Psoas muscle (tissue), 8 donors: ENCODE results near the gene CDK5RAP2. TPM values are rescaled to one million over a fixed set of nuclear protein-coding genes. Genes with fewer than 3 reads are reported as not detected.
A peak's percentile ranks its signal among the peaks of the same experiment; 100 is the strongest.

ENCODE experiments used
- ATAC-seq, 4 donors: fragments of 200-7000 bp; cut with Tn5 transposase; one replicate each; pipeline ENCODE4 v1.9.1; 2020; ENCODE audit warnings: moderate library complexity in 3 of 4, mild to moderate bottlenecking in 2 of 4
- DNase-seq, 2 donors: peaks; one replicate each; pipeline ENCODE4 v3.0.0-alpha.2; 2020
- H3K27ac ChIP-seq: fragments of 200-600 bp; one replicate; pipeline ENCODE4 v1.8.0; 2022
- H3K27me3 ChIP-seq, 3 donors: fragments of 200-600 bp in 1 of 3; one replicate each; pipeline versions ENCODE4 v1.6.1 to v1.8.0; 2013 to 2022; ENCODE audit warnings: low read length in 2 of 3, mild to moderate bottlenecking in 2 of 3, moderate library complexity in 1 of 3; ENCODE audit not compliant: insufficient read depth in 3 of 3
- H3K36me3 ChIP-seq, 2 donors: fragments of 200-600 bp in 1 of 2; one replicate each; pipeline versions ENCODE4 v1.6.1 to v1.8.0; 2013 to 2022; ENCODE audit warnings: low read depth in 1 of 2, mild to moderate bottlenecking in 1 of 2, moderate library complexity in 1 of 2; ENCODE audit not compliant: insufficient read depth in 1 of 2
- H3K4me1 ChIP-seq: fragments of 200-600 bp; one replicate; pipeline ENCODE4 v1.8.0; 2022
- H3K4me3 ChIP-seq: fragments of 200-600 bp; one replicate; pipeline ENCODE4 v1.8.0; 2022; ENCODE audit warnings: mild to moderate bottlenecking
- H3K9me3 ChIP-seq: fragments of 200-600 bp; one replicate; pipeline ENCODE4 v1.8.0; 2022
- CTCF ChIP-seq: fragments of 200-600 bp; IDR thresholded peaks from one replicate; pipeline ENCODE4 v1.8.0; 2022; ENCODE audit warnings: antibody characterized with exemption
- WGBS, 3 donors: extraction: QIAGEN DNeasy Blood & Tissue Kit; methylation state at CpG; one replicate each; pipeline versions ENCODE4 v1.1.6 to v1.1.7; 2013; 5-methylcytosine and 5-hydroxymethylcytosine counted together
- intact Hi-C, 2 donors: fragments of 100-400 bp; cut with DNase I; formaldehyde crosslinking; loops; one replicate each; pipeline versions ENCODE4 v1.11.0 to v1.14.2; 2022
- polyA plus RNA-seq, 3 donors: library from polyadenylated mRNA; stranded (reverse); fragments of 200-250 nt; gene quantifications; one replicate each; pipeline ENCODE4 v1.2.3, GENCODE V29; 2013
- total RNA-seq, 4 donors: library from RNA; stranded (reverse); fragmentation: NEBNext Ultra II Directional in 2 of 4; extraction: Animal tissue kit (Norgen Biotek cat#: 25700) in 2 of 4; gene quantifications; one replicate each; pipeline versions ENCODE4 v1.2.1 to v1.2.4, GENCODE V29; 2021 to 2023
- donor health status: healthy with polysubstance abuse.
- donor health status: DM: no; HTN: no; CAD: no; lungs with moderate emphysema.
- donor health status: Bipolar disorder and iron deficiency.
- donor health status: healthy.
- donor health status: DM: yes; HTN: yes; CAD: no.
- donor health status: DM: no; HTN: no; CAD: no.
- donor health status: DM: no; HTN: no; CAD: no.
- donor health status: DM: yes; HTN: yes; CAD: no.

Gene CDK5RAP2
- total and polyA plus RNA-seq, 7 donors: 26.0 to 95.1 (median 60.3) TPM

GRCh38 chr9:120610975-120611689 is 31.2 kb upstream of the CDK5RAP2 start:
- H3K4me1 ChIP-seq: no peaks in the 10 kb centered on the region
- DNase-seq: no peak
- no peaks in the 10 kb centered on the region for H3K27me3 ChIP-seq
- H3K9me3 ChIP-seq: no peaks in the 10 kb centered on the region
- intact Hi-C loops: no loop called here
- no peak overlapping the region for H3K4me3 ChIP-seq
- peak in 2 of 4 donors; percentile 62 to 65 for ATAC-seq
- peak; percentile 20 for TF ChIP-seq CTCF
- peaks cover 0 to 13% of the 10 kb centered on the region in 2 donors for H3K36me3 ChIP-seq
- no peak overlapping the region for H3K27ac ChIP-seq

DNA sequence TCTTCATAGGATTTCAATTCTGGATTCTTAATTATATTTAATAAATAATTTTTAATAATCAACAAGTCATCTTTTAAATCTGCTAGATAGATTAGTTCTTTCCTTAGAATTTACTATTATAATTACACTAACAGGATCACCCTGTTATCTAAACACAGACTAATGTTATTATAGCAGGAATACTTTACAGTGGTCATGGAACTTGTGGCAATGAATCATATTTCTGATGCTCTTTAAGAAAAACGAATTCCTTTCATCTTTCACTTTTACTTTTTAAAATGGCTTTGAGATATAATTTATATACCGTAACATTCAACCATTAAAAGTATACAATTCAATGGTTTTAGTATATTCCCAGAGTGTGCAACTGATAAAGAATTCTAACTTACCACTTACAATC is 29.7 kb upstream of the CDK5RAP2 start:
- no peak overlapping the region for H3K27ac ChIP-seq
- no peaks in the 10 kb centered on the region for H3K9me3 ChIP-seq
- ATAC-seq: no peak
- no peak for TF ChIP-seq CTCF
- intact Hi-C loops: no loop called here
- no peak overlapping the region for H3K4me3 ChIP-seq
- H3K36me3 ChIP-seq: peaks cover 0 to 25% of the 10 kb centered on the region in 2 donors
- H3K4me1 ChIP-seq: no peaks in the 10 kb centered on the region
- no peaks in the 10 kb centered on the region for H3K27me3 ChIP-seq
- 90 to 98% (median 92%) methylated on average over 2 of the region's 2 CpGs for WGBS, 3 donors
- no peak for DNase-seq

DNA sequence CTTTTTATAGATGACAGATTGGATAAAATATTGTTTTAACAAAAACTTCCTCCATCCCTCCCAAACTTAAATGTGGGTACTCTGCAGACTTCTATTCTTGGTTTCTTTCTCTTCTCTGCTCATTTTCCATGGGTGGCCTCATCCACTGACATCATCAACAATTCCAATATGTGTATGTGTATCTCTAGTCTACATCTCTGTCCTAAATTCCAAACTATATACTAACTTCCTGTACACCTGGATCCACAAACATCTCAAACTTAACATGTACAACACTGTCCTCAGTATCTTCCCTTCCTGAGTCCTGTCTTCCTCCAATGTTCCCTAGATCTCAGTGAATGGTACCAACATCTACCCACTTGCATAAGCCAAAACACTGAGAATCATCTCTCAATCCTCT is 28.5 kb upstream of the CDK5RAP2 start:
- H3K9me3 ChIP-seq: no peaks in the 10 kb centered on the region
- DNase-seq: no peak
- H3K4me1 ChIP-seq: no peaks in the 10 kb centered on the region
- no peak for TF ChIP-seq CTCF
- no peak overlapping the region for H3K4me3 ChIP-seq
- no peak overlapping the region for H3K27ac ChIP-seq
- H3K27me3 ChIP-seq: no peaks in the 10 kb centered on the region
- intact Hi-C loops: no loop called here
- H3K36me3 ChIP-seq: peaks cover 0 to 29% of the 10 kb centered on the region in 2 donors
- no peak for ATAC-seq

GRCh38 chr9:120603591-120603990 is 23.6 kb upstream of the CDK5RAP2 start:
- Histone ChIP-seq H3K27me3 (no peaks in the 10 kb centered on the region), H3K4me3 (no peak overlapping the region)

More at GRCh38 chr9:120603591-120603990, 23.6 kb upstream of the CDK5RAP2 start:
- Histone ChIP-seq H3K4me1 (no peaks in the 10 kb centered on the region), H3K27ac (no peak overlapping the region), H3K36me3 (peaks cover 0 to 29% of the 10 kb centered on the region in 2 donors), H3K9me3 (no peaks in the 10 kb centered on the region)
- TF ChIP-seq CTCF: no peak
- ATAC-seq (no peak), DNase-seq (no peak)
- intact Hi-C loops: no loop called here
- WGBS, 3 donors: 89 to 100% (median 90%) methylated on average over 1 of the region's 1 CpG
